Chondrocyte (in vitro differentiated cells): ENCODE measurements around the gene SLC27A5. TPM values are rescaled to one million over a fixed set of nuclear protein-coding genes. Genes with fewer than 3 reads are reported as not detected.
"Not testable (repeated sequence)": the region's sequence is repeated elsewhere in the genome, so short reads cannot be mapped to it uniquely, and the experiment has no call there.

ENCODE experiments used
- DNase-seq: peaks from one replicate; pipeline ENCODE4 v3.0.0; 2021; ENCODE audit warnings: mixed read lengths, low spot score
- H3K27ac Mint-ChIP-seq: one replicate; pipeline ENCODE4 v1.8.0; 2021; ENCODE audit warnings: mild to moderate bottlenecking, moderate library complexity, mixed read lengths; ENCODE audit not compliant: unreplicated experiment
- H3K27me3 Mint-ChIP-seq: 2 replicates; pipeline ENCODE4 v1.8.0; 2021; ENCODE audit warnings: low read depth, mixed read lengths
- H3K36me3 Mint-ChIP-seq: 2 replicates; pipeline ENCODE4 v1.8.0; 2021; ENCODE audit warnings: low read depth, mixed read lengths
- H3K4me1 Mint-ChIP-seq: 2 replicates; pipeline ENCODE4 v1.8.0; 2021; ENCODE audit warnings: low read depth, mild to moderate bottlenecking, mixed read lengths
- H3K4me3 Mint-ChIP-seq: one replicate; pipeline ENCODE4 v1.8.0; 2021; ENCODE audit warnings: mild to moderate bottlenecking, moderate library complexity, mixed read lengths; ENCODE audit not compliant: unreplicated experiment
- H3K9me3 Mint-ChIP-seq: 2 replicates; pipeline ENCODE4 v1.8.0; 2021; ENCODE audit warnings: low read depth, mixed read lengths
- CTCF ChIP-seq: fragments of 200-600 bp; sonication (generic); IDR thresholded peaks from 2 replicates; pipeline ENCODE4 v1.5.0; 2021; ENCODE audit warnings: antibody characterized with exemption, mild to moderate bottlenecking, moderate library complexity
- microRNA-seq: library from miRNA; unstranded; fragments of <30 nt; microRNA quantifications from one replicate; pipeline ENCODE4 v1.2.0, GENCODE V29; 2020; ENCODE audit warnings: borderline number of aligned reads
- total RNA-seq: library from RNA; stranded (reverse); gene quantifications from 3 replicates; pipeline ENCODE4 v1.2.1, GENCODE V29; 2021

Gene SLC27A5
- total RNA-seq, 1 donor from 2014 or later, result 4.7 TPM

GRCh38 chr19:58450856-58451357 lies 60.9 kb downstream of the SLC27A5 start:
- Mint-ChIP-seq H3K36me3 (peaks cover 4% of the 10 kb centered on the region), H3K9me3 (no peaks in the 10 kb centered on the region), H3K27ac (peak overlapping the region; percentile 45), H3K4me3 (peak overlapping the region; percentile 87), H3K4me1 (peaks cover 17% of the 10 kb centered on the region), H3K27me3 (peaks cover 6% of the 10 kb centered on the region)
- DNase-seq, result no peak
- no peak for TF ChIP-seq CTCF

- H3K27me3 Mint-ChIP-seq, H3K27ac Mint-ChIP-seq, H3K4me3 Mint-ChIP-seq, H3K36me3 Mint-ChIP-seq, H3K9me3 Mint-ChIP-seq, DNase-seq: not testable (repeated sequence)
- peaks cover 17% of the 10 kb centered on the region for H3K4me1 Mint-ChIP-seq
Observed at GRCh38 chr19:58449980-58450379, 61.8 kb downstream of the SLC27A5 start.

- not testable (repeated sequence) for DNase-seq, H3K36me3 Mint-ChIP-seq, H3K27ac Mint-ChIP-seq, H3K4me3 Mint-ChIP-seq, H3K9me3 Mint-ChIP-seq, H3K27me3 Mint-ChIP-seq
- peaks cover 17% of the 10 kb centered on the region for H3K4me1 Mint-ChIP-seq
Observed at GRCh38 chr19:58448860-58449259, 62.9 kb downstream of the SLC27A5 start.

Small RNAs within 50 kb of the gene (microRNA-seq; reads per million reads assigned to microRNA genes)
- 2.2 reads per million for gene MIR6807

Other genes with a start within 250 kb of the SLC27A5 start
- gene ZNF8, start 233.0 kb downstream of the SLC27A5 start, total RNA-seq, result 7.9 to 9.2 TPM (median 8.1 TPM) in 3 replicates
- 25.3 to 29.4 TPM (median 26.0 TPM) in 3 replicates for gene ERVK3-1, start 206.6 kb downstream of the SLC27A5 start, total RNA-seq
- gene ZSCAN22, start 185.0 kb downstream of the SLC27A5 start, total RNA-seq, result 2.8 to 3.2 TPM (median 3.0 TPM) in 3 replicates
- gene A1BG, start 158.5 kb downstream of the SLC27A5 start, total RNA-seq, result 49.7 to 53.8 TPM (median 50.2 TPM) in 3 replicates
- 0.65 to 0.69 TPM (median 0.68 TPM) in 3 replicates for gene ZNF497, start 149.2 kb downstream of the SLC27A5 start, total RNA-seq
- 2.0 to 3.5 TPM (median 2.5 TPM) in 3 replicates for gene ZNF837, start 131.0 kb downstream of the SLC27A5 start, total RNA-seq
- 624 to 792 TPM (median 634 TPM) in 3 replicates for gene RPS5, start 124.7 kb downstream of the SLC27A5 start, total RNA-seq
- gene RNF225, start 116.3 kb downstream of the SLC27A5 start, total RNA-seq, result not detected in 3 replicates
- 10.2 to 11.1 TPM (median 10.7 TPM) in 3 replicates for gene ZNF584, start 103.3 kb downstream of the SLC27A5 start, total RNA-seq
- gene ZNF132, start 71.8 kb downstream of the SLC27A5 start, total RNA-seq, result 1.5 to 1.8 TPM (median 1.6 TPM) in 3 replicates
- 6.3 to 9.8 TPM (median 7.5 TPM) in 3 replicates for gene ZNF324B, start 60.4 kb downstream of the SLC27A5 start, total RNA-seq
- gene ZNF324, start 44.9 kb downstream of the SLC27A5 start, total RNA-seq, result 10.8 to 12.6 TPM (median 11.3 TPM) in 3 replicates
- 9.3 to 12.2 TPM (median 9.5 TPM) in 3 replicates for gene ZNF446, start 35.6 kb downstream of the SLC27A5 start, total RNA-seq
- 15.6 to 17.2 TPM (median 15.9 TPM) in 3 replicates for gene ZBTB45, start 7.8 kb upstream of the SLC27A5 start, total RNA-seq
- 215 to 286 TPM (median 228 TPM) in 3 replicates for gene TRIM28, start 32.1 kb upstream of the SLC27A5 start, total RNA-seq
- 85.1 to 99.4 TPM (median 85.9 TPM) in 3 replicates for gene CHMP2A, start 43.1 kb upstream of the SLC27A5 start, total RNA-seq
- 70.3 to 80.7 TPM (median 76.3 TPM) in 3 replicates for gene UBE2M, start 46.6 kb upstream of the SLC27A5 start, total RNA-seq
- gene MZF1, start 61.3 kb upstream of the SLC27A5 start, total RNA-seq, result 15.2 to 22.3 TPM (median 15.8 TPM) in 3 replicates